ENCODE measurements around the gene ATP2A3. TPM values are rescaled to one million over a fixed set of nuclear protein-coding genes. Genes with fewer than 3 reads are reported as not detected.
A peak's percentile ranks its signal among the peaks of the same experiment; 100 is the strongest.

Gene ATP2A3
- total and polyA plus RNA-seq, 2 donors (not counting 1 experiment from before 2014, with no cell fraction given) = 697 to 817 TPM

DNA sequence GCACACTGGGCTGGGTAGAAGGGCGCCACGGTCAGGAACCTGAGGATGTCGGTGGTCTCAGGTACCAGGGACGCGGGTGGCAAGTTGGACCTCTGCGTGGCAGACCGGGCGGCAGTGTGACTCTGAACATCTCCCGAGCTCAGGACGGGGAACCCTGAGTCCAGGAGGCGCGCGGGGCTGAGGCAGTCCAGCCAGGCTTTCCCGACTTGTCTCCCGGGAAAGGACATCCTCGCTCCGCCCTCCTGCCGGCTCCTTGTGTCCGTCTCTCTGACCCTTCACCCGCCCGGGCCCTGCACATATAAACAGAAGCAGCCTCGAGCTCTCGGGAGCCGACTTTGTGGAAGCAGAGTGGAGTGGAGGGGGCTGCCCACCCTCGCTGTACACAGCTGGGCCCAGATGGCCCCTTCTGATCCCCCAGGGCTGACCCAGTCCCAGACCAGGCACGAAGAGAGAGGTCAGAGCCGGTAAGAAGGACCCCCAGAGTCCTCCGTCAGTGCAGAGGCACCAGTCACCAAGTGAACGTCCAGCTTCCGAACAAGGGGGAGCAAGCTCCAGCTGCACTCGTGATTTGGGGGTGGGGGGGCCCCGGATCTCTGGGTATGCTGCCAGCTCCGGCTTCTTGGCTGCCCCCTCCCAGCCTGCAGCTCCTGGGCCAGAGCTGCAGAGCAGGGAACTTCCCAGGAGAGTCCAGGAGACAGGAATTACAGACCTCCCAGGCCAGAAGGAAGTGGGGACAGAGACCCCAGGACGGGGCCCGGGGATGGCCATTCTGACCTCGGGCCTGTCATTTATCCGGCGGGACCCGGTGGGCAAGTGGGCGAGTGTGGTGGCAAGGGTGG lies 39.5 kb downstream of the ATP2A3 start:
- peaks cover 6 to 26% of the 10 kb centered on the region in 2 donors for H3K4me1 ChIP-seq (ENCODE audit: control insufficient read depth in 2 of 2, insufficient read depth in 2 of 2, low read length in 2 of 2)
- peak overlapping the region; percentile 59 for H3K27ac Mint-ChIP-seq
- no peak overlapping the region for H3K9ac ChIP-seq (ENCODE audit: low read length)
- no peaks in the 10 kb centered on the region for H3K9me3 ChIP-seq (ENCODE audit: control extremely low read depth in 1 of 3, control insufficient read depth in 2 of 3, insufficient read depth in 1 of 3, low read length in 2 of 3)
- H3K27me3 ChIP-seq (replicated peaks in 1 of 4; ENCODE audit: control extremely low read depth in 1 of 4, control insufficient read depth in 3 of 4, insufficient read depth in 4 of 4, low read length in 3 of 4) = no peaks in the 10 kb centered on the region
- ChIA-PET POLR2A (interaction anchor here (2.4 kb wide), 1 partner anchor 10 kb away, joined by 13 read pairs; the partner anchor contains the start of gene P2RX1), CTCF (interaction anchor here (1.2 to 5.6 kb wide), 2 partner anchors 10 to 61 kb away, joined by 4 to 30 read pairs; no protein-coding TSS in a partner anchor)
- H3K4me1 Mint-ChIP-seq = peaks cover 40% of the 10 kb centered on the region
- H3K4me3 ChIP-seq (ENCODE audit: control extremely low read depth in 1 of 5, extremely low read depth in 1 of 5, insufficient read depth in 1 of 5, low read depth in 2 of 5, low read length in 4 of 5) = no peak overlapping the region
- ATAC-seq (ENCODE audit: low read depth) = no peak
- no peak overlapping the region for H3K4me3 Mint-ChIP-seq
- H2AFZ ChIP-seq (ENCODE audit: insufficient read depth, low read depth, low read length, poor library complexity, severe bottlenecking) = no peak overlapping the region
- H4K20me1 ChIP-seq (ENCODE audit: control insufficient read depth, insufficient read depth, low read length, poor library complexity, severe bottlenecking) = peaks cover 47% of the 10 kb centered on the region
- H3K79me2 ChIP-seq (ENCODE audit: control insufficient read depth, insufficient read depth, low read length) = peaks cover under 1% of the 10 kb centered on the region
- no peak overlapping the region for H3K4me2 ChIP-seq (replicated peaks; ENCODE audit: low read depth, low read length, poor library complexity, severe bottlenecking)
- intact Hi-C loops (cut with micrococcal nuclease) = no loop called here
- H3K27ac ChIP-seq (ENCODE audit: low read length in 2 of 2) = no peak overlapping the region
- H3K9me3 Mint-ChIP-seq (ENCODE audit: insufficient read depth) = no peaks in the 10 kb centered on the region
- 93% methylated on average over 34 of the region's 40 CpGs for WGBS (ENCODE audit: insufficient coverage)
- DNase-seq = no peak
- H3K27me3 Mint-ChIP-seq = no peaks in the 10 kb centered on the region
- peaks cover 8 to 45% of the 10 kb centered on the region in 2 experiments for H3K36me3 ChIP-seq (replicated peaks in 1 of 2; ENCODE audit: control extremely low read depth in 1 of 2, control insufficient read depth in 1 of 2, extremely low read depth in 1 of 2, insufficient read depth in 2 of 2, low read length in 1 of 2)
- no peak for TF ChIP-seq EZH2 (IDR thresholded peaks at IDR 0.05; ENCODE audit: borderline replicate concordance, insufficient read depth, low read depth, low read length, poor library complexity, severe bottlenecking)
- TF ChIP-seq, protein P1, sequence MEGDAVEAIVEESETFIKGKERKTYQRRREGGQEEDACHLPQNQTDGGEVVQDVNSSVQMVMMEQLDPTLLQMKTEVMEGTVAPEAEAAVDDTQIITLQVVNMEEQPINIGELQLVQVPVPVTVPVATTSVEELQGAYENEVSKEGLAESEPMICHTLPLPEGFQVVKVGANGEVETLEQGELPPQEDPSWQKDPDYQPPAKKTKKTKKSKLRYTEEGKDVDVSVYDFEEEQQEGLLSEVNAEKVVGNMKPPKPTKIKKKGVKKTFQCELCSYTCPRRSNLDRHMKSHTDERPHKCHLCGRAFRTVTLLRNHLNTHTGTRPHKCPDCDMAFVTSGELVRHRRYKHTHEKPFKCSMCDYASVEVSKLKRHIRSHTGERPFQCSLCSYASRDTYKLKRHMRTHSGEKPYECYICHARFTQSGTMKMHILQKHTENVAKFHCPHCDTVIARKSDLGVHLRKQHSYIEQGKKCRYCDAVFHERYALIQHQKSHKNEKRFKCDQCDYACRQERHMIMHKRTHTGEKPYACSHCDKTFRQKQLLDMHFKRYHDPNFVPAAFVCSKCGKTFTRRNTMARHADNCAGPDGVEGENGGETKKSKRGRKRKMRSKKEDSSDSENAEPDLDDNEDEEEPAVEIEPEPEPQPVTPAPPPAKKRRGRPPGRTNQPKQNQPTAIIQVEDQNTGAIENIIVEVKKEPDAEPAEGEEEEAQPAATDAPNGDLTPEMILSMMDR (IDR thresholded peaks at IDR 0.05) = no peak
